Stimulated activated CD4-positive, alpha-beta T cell treated with anti-CD3 and anti-CD28 coated beads, Interleukin-2, amount 100 ng/mL, for 24 hours (primary cell): ENCODE measurements around the gene ITGB1.
A peak's percentile ranks its signal among the peaks of the same experiment; 100 is the strongest.
"Not testable (repeated sequence)": the region's sequence is repeated elsewhere in the genome, so short reads cannot be mapped to it uniquely, and the experiment has no call there.

Experiments
- DNase-seq, 2 donors: peaks; one replicate each; pipeline ENCODE4 v3.0.0-alpha.2; 2020

ITGB1 gene

GRCh38 chr10:32980242-32980557, 22.2 kb upstream of the ITGB1 start:
- no peak for DNase-seq

- DNase-seq, result not testable (repeated sequence)
Observed at GRCh38 chr10:32979719-32980118, 21.7 kb upstream of the ITGB1 start.

DNA sequence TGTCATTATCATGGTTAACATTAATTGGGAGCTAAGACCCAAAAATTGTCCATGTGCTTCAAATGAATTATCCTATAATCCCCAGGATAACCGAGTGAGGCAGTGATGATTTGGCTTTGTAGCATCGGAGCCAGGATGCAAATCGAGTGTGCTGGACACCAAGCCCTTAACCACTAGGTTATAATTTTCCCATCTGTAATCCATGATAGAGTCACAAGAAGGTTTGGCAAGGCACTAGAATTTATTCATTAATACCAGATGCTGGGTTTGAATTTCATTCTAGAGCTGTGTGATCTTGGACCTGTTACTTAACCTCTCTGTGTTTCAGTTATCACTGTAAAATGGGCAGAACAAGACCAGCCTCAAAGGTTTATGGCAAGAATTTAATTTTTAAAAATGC, 21.0 kb upstream of the ITGB1 start:
- DNase-seq, result no peak

DNA sequence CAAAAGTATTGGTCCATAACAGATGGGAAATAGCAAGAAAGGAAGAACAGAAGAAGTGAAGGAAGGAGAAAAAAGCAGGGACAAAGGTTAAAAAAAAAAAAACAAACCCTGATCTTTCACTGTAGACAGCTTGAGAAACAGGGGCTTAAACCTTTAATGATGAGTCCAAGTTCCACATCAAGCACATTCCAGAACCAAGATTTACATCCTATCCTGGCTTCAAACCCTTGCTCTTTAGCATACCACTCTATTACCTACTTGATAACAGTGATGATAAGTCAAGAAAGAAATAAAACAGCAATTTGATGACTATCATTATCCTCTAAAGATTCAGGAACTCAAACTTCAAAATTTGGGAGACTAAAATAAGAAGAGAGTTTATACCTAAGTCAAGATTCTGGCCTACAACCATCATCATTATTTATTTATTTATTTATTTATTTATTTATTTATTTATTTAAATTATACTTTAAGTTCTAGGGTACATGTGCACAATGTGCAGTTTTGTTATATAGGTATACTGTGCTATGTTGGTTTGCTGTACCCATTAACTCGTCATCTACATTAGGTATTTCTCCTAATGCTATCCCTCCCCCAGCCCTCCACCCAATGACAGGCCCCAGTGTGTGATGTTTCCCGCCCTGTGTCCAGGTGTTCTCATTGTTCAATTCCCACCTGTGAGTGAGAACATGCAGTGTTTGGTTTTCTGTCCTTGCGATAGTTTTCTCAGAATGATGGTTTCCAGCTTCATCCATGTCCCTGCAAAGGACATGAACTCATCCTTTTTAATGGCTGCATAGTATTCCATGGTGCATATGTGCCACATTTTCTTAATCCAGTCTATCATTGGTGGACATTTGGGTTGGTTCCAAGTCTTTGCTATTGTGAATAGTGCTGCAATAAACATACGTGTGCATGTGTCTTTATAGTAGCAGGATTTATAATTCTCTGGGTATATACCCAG, 20.1 kb upstream of the ITGB1 start:
- not testable (repeated sequence) for DNase-seq

GRCh38 chr10:32976338-32976737, 18.3 kb upstream of the ITGB1 start:
- DNase-seq, result no peak

DNA sequence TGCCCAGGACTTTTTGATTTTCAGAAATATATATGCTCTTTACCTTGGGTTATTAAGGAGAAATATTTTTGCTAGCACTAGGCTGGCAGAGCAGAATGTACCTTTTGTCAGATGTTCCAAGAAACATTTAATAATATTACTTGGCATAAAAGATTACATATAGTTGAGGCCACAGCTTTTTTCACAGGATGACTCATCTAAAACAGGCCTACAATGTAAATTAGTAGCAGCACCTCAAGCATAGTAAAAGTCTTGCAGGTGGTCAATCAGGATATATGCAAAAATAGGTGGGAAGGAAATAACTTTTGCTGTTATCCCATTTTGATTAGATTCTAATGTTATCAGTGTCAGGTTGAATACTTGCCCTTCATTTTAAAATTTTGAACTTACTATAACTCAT, 14.9 kb upstream of the ITGB1 start:
- DNase-seq, result no peak

GRCh38 chr10:32972460-32972859, 14.4 kb upstream of the ITGB1 start:
- no peak for DNase-seq

GRCh38 chr10:32971536-32972091, 13.6 kb upstream of the ITGB1 start:
- no peak for DNase-seq

DNA sequence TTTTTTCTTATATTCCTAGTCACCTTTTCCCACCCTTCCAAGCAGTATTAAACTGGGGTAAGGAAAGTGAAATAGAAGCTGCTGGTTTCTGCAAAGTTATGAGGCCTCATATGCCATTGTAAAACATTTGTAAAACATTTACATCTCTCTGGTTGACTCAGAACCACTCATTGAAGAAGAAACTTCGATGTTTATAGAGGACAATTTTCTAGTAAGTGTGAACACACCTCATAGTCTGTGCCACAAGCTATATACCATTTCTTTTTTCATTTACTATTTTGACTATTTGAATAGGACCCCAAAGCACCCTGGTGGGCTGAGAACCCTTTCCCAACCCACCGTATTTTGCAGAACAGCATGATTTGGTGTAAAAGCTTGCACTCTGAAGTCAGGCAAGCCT, 12.9 kb upstream of the ITGB1 start:
- DNase-seq, result no peak

DNA sequence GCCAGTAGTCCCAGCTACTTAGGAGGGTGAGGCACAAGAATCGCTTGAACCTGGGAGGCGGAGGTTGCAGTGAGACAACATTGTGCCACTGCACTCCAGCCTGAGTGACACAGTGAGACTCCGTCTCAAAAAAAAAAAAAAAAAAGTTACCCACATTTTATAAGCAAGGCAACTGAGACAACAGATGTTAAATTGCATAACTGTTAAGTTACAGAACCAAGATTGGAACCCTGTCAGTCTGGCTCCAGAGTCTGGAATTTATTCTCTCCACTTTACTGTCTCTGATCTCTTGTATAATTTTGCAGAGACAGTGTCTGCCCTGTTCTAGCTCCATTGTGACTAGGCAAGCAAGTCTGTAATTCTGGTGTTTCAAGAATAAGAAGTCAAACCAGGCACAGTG, 6.2 kb upstream of the ITGB1 start:
- no peak for DNase-seq

- DNase-seq, result no peak
Observed at GRCh38 chr10:32963096-32963495, 5.1 kb upstream of the ITGB1 start.

GRCh38 chr10:32962521-32962920, 4.5 kb upstream of the ITGB1 start:
- DNase-seq, result no peak

DNA sequence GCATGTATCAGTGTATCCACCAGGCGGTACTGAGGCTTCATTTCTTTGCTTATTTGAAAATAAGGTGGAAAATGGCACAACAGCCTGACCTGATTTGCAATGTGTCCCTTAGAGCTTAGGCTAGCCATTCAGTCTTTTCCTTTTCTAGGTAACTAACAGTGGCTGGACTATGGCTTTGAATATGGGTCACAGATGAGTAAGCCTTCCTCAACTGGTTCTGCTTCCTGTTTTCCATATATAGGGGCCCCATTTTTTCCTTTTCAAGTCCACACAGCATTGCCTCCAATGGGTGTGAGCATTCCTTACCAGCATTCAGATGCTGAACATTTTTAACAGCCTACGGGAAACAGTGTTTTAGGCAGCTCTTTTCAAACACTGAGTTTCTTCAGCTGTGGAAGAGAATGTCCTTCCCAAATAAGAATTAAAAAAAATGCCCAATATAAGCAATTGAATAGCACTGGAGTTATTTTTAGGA, 3.9 kb upstream of the ITGB1 start:
- no peak for DNase-seq

GRCh38 chr10:32961343-32961894, 3.4 kb upstream of the ITGB1 start:
- DNase-seq, result no peak

DNA sequence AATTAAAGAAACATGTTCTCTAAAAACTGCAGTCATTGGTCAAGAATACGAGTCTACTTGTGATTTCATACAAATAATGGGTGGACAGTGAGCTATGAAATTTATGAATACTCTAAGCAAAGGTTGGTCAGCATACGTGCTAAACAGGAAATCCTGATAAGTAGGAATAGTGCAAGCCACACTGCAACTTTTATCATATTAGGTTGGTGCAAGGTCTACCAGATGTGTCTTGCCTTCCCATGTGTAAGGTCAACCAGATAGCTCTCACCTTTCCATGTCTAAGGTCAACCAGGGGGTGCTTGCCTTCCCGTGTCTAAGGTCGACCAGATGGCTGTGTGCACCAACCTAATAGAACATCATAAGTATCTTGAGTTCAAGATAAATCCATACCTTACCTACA, 2.0 kb upstream of the ITGB1 start:
- DNase-seq, result no peak

GRCh38 chr10:32959006-32959920, 1.2 kb upstream of the ITGB1 start:
- peak; percentile 33 to 41 for DNase-seq

GRCh38 chr10:32957341-32958084, 517 bp downstream of the ITGB1 start:
- peak; percentile 53 to 57 for DNase-seq

- no peak for DNase-seq
Observed at GRCh38 chr10:32956365-32957197, 1.4 kb downstream of the ITGB1 start.

DNA sequence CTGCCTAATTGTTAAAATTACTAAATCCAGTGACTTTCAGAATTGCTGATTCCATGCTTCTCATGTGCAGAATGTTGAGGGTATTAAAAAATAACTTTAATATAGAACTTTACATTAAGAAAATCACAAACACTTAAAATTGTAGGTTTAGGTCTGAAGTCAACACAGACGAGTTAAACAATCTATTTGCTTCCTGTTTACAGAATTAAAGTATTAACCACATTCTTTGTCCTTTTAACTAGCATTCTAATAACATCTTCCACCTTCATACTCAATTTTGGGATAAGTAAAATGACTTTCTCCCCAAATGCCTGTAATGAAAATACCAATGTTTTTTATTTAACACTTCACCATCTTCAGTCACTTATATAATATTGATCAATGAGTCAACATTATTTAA, 2.2 kb downstream of the ITGB1 start:
- DNase-seq, result no peak

DNA sequence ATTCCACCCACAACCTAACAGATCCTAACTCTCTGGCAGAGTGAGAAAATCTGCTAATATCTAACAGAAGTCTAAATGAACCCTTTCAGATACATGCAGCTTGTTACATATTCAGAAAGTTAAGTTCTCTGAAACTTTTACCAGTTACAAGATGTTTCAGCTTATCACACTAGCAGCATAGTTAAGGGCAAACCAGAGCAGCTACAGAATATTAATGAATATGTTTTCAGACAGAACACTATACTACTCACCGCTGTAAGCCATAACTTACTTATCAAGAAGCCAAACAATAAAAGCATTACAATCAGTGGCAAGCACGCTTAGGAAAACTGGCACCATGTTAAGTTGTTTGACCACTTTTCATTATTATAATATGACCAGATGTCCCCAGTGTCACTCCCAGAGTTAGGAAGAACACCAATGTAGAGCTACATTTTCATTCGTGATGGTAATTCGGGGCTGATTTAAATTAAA, 2.7 kb downstream of the ITGB1 start:
- DNase-seq, result no peak
